ENCODE measurements around the gene GNA12. TPM values are rescaled to one million over a fixed set of nuclear protein-coding genes. Genes with fewer than 3 reads are reported as not detected.
A peak's percentile ranks its signal among the peaks of the same experiment; 100 is the strongest.

The GNA12 gene
- polyA plus RNA-seq, 1 of the 3 experiments (the other 2 are of a cell fraction) = 64.8 TPM

GRCh38 chr7:2863461-2864066 lies 19.5 kb upstream of the GNA12 start:
- no peaks in the 10 kb centered on the region for H3K27me3 ChIP-seq (ENCODE audit: insufficient read depth)
- 64% methylated on average over 18 of the region's 18 CpGs for WGBS (ENCODE audit: low lambda C conversion rate)
- H3K4me1 ChIP-seq (ENCODE audit: control insufficient read depth in 1 of 2, insufficient read depth in 2 of 2, low read depth in 1 of 2, low read length in 1 of 2) = peaks cover 3 to 13% of the 10 kb centered on the region in 2 experiments; a peak in 3 of 4 replicates
- no peaks in the 10 kb centered on the region for H3K36me3 ChIP-seq (replicated peaks in 1 of 2; ENCODE audit: control insufficient read depth in 1 of 2, insufficient read depth in 2 of 2, low read length in 1 of 2)
- peak overlapping the region; percentile 98 for H2AFZ ChIP-seq (ENCODE audit: low read depth)
- H4K20me1 ChIP-seq (ENCODE audit: insufficient read depth) = no peaks in the 10 kb centered on the region
- peak; percentile 48 for DNase-seq
- CTCF ChIA-PET = interaction anchor here (1.3 to 3.9 kb wide), 11 partner anchors 9 to 288 kb away, joined by 3 to 29 read pairs (median 5); partner anchors contain the start of gene GNA12
- H3F3A ChIP-seq (replicated peaks; ENCODE audit: insufficient read depth) = peaks cover 4% of the 10 kb centered on the region
- H3K4me3 ChIP-seq (ENCODE audit: low read depth in 2 of 2, low read length in 1 of 2) = no peak overlapping the region
- H3K4me2 ChIP-seq = peak overlapping the region; percentile 60
- POLR2A ChIA-PET = no interaction called here
- no peaks in the 10 kb centered on the region for H3K9me3 ChIP-seq
- peak overlapping the region; percentile 54; the same call in 1 of the 2 replicates for H3K9ac ChIP-seq
- no peaks in the 10 kb centered on the region for H3K9me2 ChIP-seq
- no peaks in the 10 kb centered on the region for H3K79me2 ChIP-seq (ENCODE audit: insufficient read depth)
- H3K27ac ChIP-seq (ENCODE audit: low read depth in 2 of 2, low read length in 1 of 2) = peak overlapping the region in 1 of 2 experiments; percentile 82; a peak in 2 of 4 replicates
- no peak for TF ChIP-seq TEAD4 (IDR thresholded peaks at IDR 0.05; ENCODE audit: borderline replicate concordance, insufficient read depth)
- no peak for TF ChIP-seq RCOR1 (IDR thresholded peaks at IDR 0.05; ENCODE audit: low read length)
- TF ChIP-seq USF2 (IDR thresholded peaks at IDR 0.05; ENCODE audit: borderline replicate concordance, low read depth, low read length) = no peak
- TF ChIP-seq SMC3 (IDR thresholded peaks at IDR 0.05; ENCODE audit: low read depth, low read length) = no peak; the same call in 1 of the 2 replicates
- no peak for TF ChIP-seq MEF2A (IDR thresholded peaks at IDR 0.05; ENCODE audit: borderline replicate concordance, low read depth)
- TF ChIP-seq POLR2AphosphoS5 (IDR thresholded peaks at IDR 0.05; ENCODE audit: low read depth, low read length) = peak; percentile 80
- peak; percentile 81; the same call in 1 of the 2 replicates for TF ChIP-seq JUND (IDR thresholded peaks at IDR 0.05)
- no peak for TF ChIP-seq SIN3A (IDR thresholded peaks at IDR 0.05; ENCODE audit: borderline replicate concordance, low read depth, low read length)
- TF ChIP-seq RXRA (IDR thresholded peaks at IDR 0.05; ENCODE audit: borderline replicate concordance, low read depth) = no peak; the same call in 1 of the 2 replicates
- TF ChIP-seq NRF1 (IDR thresholded peaks at IDR 0.05; ENCODE audit: low read depth, low read length) = no peak
- TF ChIP-seq GATA2 (CRISPR knock-in tag; IDR thresholded peaks at IDR 0.05) = no peak
- no peak for TF ChIP-seq FOXJ3 (CRISPR knock-in tag; IDR thresholded peaks at IDR 0.05)
- TF ChIP-seq EZH2phosphoT487 (IDR thresholded peaks at IDR 0.05; ENCODE audit: borderline replicate concordance, low read depth) = no peak
- no peak for TF ChIP-seq CHD2 (IDR thresholded peaks at IDR 0.05; ENCODE audit: low read length, partially characterized antibody)
- peak; percentile 87 for TF ChIP-seq GABPA (IDR thresholded peaks at IDR 0.05; ENCODE audit: low read depth)
- TF ChIP-seq RFX5 (IDR thresholded peaks at IDR 0.05; ENCODE audit: low read length) = no peak
- TF ChIP-seq REST (IDR thresholded peaks at IDR 0.05; ENCODE audit: low read depth, low read length) = peak; percentile 39
- TF ChIP-seq FOXM1 (IDR thresholded peaks at IDR 0.05; ENCODE audit: low read depth) = no peak
- TF ChIP-seq TAF1 (IDR thresholded peaks at IDR 0.05; ENCODE audit: borderline replicate concordance, low read depth, low read length) = peak; percentile 81; the same call in 1 of the 2 replicates
- TF ChIP-seq PBX3 (IDR thresholded peaks at IDR 0.05) = peak; percentile 49; the same call in 1 of the 2 replicates
- 0 out of 2 replicates have a peak, but pooled peaks have one; percentile 42 for TF ChIP-seq YY1 (IDR thresholded peaks at IDR 0.05; ENCODE audit: low read depth)
- TF ChIP-seq ZBTB33 (IDR thresholded peaks at IDR 0.05; ENCODE audit: borderline replicate concordance, low read depth) = no peak
- no peak for TF ChIP-seq RAD21 (IDR thresholded peaks at IDR 0.05; ENCODE audit: low read length)
- peak; percentile 66; the same call in 1 of the 2 replicates for TF ChIP-seq ELF1 (IDR thresholded peaks at IDR 0.05)
- TF ChIP-seq USF1 (IDR thresholded peaks at IDR 0.05; ENCODE audit: borderline replicate concordance, low read depth) = no peak
